Pulmonary artery endothelial cell (primary cell): Measurements from ENCODE around the gene MAP7D1. TPM values are rescaled to one million over a fixed set of nuclear protein-coding genes. Genes with fewer than 3 reads are reported as not detected.

Experiments used
- total RNA-seq: library from RNA; depleted of rRNA; stranded (reverse); fragments of >200 nt; gene quantifications from 2 replicates; pipeline ENCODE4 v1.2.3, GENCODE V29; 2014

The MAP7D1 gene
- total RNA-seq, 1 donor from 2014 or later: 77.1 TPM

Other genes starting within 250 kb of the MAP7D1 start
- 17.1 and 25.3 TPM in 2 replicates for gene AGO3, start 225.1 kb upstream of the MAP7D1 start, total RNA-seq
- gene TEKT2, start 72.1 kb upstream of the MAP7D1 start, total RNA-seq: 0.13 and 0.21 TPM in 2 replicates
- 32.6 and 43.5 TPM in 2 replicates for gene ADPRS, start 67.3 kb upstream of the MAP7D1 start, total RNA-seq
- 3.7 and 5.6 TPM in 2 replicates for gene COL8A2, start 30.9 kb upstream of the MAP7D1 start, total RNA-seq
- 106 and 117 TPM in 2 replicates for gene TRAPPC3, start 6.7 kb upstream of the MAP7D1 start, total RNA-seq
- 152 and 167 TPM in 2 replicates for gene THRAP3, start 68.3 kb downstream of the MAP7D1 start, total RNA-seq
- 1.1 TPM in 2 replicates for gene SH3D21, start 150.2 kb downstream of the MAP7D1 start, total RNA-seq
- gene EVA1B, start 167.5 kb downstream of the MAP7D1 start, total RNA-seq: 108 and 133 TPM in 2 replicates
- gene STK40, start 229.8 kb downstream of the MAP7D1 start, total RNA-seq: 13.3 and 19.2 TPM in 2 replicates
- 12.3 and 13.6 TPM in 2 replicates for gene LSM10, start 241.7 kb downstream of the MAP7D1 start, total RNA-seq